ENCODE data around the gene ST7L. TPM values are rescaled to one million over a fixed set of nuclear protein-coding genes. Genes with fewer than 3 reads are reported as not detected.

ST7L gene
- total RNA-seq, 1 experiment from 2014 or later = 18.0 TPM

- TF ChIP-seq PRDM15 (CRISPR knock-in tag; IDR thresholded peaks at IDR 0.05) (no peak), ATF1 (CRISPR knock-in tag; IDR thresholded peaks at IDR 0.05) (no peak), ZNF416 (CRISPR knock-in tag; IDR thresholded peaks at IDR 0.05) (no peak), HMGA2 (CRISPR knock-in tag; IDR thresholded peaks at IDR 0.05) (no peak; the same call in 1 of the 2 replicates), AFF4 (CRISPR knock-in tag; IDR thresholded peaks at IDR 0.05; ENCODE audit: borderline replicate concordance) (no peak), IRF2 (CRISPR knock-in tag; IDR thresholded peaks at IDR 0.05; ENCODE audit: borderline replicate concordance, low read depth) (0 out of 2 replicates have a peak, but pooled peaks have one; percentile 3), GABPB1 (CRISPR knock-in tag; IDR thresholded peaks at IDR 0.05) (peak; percentile 81), ZNF671 (CRISPR knock-in tag; IDR thresholded peaks at IDR 0.05) (no peak), MAX (CRISPR knock-in tag; IDR thresholded peaks at IDR 0.05) (peak; percentile 48), KAT7 (CRISPR knock-in tag; IDR thresholded peaks at IDR 0.05; ENCODE audit: borderline replicate concordance) (0 out of 2 replicates have a peak, but pooled peaks have one; percentile 87), CDX4 (CRISPR knock-in tag; IDR thresholded peaks at IDR 0.05; ENCODE audit: borderline replicate concordance) (no peak)
These were observed 806 bp upstream of the ST7L start, which contains the start of gene CAPZA1 (continued) for GRCh38 chr1:112619518-112620376.

GRCh38 chr1:112618114-112618720 is 724 bp downstream of the ST7L start:
- ChIA-PET CTCF (interaction anchor here (1.0 to 2.3 kb wide), 6 partner anchors 56 to 227 kb away, joined by 3 to 10 read pairs (median 4); partner anchors contain the start of genes MOV10 and PPM1J), POLR2A (interaction anchor here (0.9 to 2.2 kb wide), 3 partner anchors 56 to 151 kb away, joined by 3 to 16 read pairs (median 5); partner anchors contain the start of gene MOV10)
- ATAC-seq = no peak
- no peaks in the 10 kb centered on the region for H3K27me3 Mint-ChIP-seq (ENCODE audit: low read depth)
- no peak for DNase-seq (ENCODE audit: low spot score)
- H3K9me3 Mint-ChIP-seq = no peaks in the 10 kb centered on the region
- peak overlapping the region; percentile 99 for H3K4me3 Mint-ChIP-seq
- peak overlapping the region; percentile 99 for H3K27ac Mint-ChIP-seq
- peaks cover 21% of the 10 kb centered on the region for H3K4me1 Mint-ChIP-seq
- H3K36me3 Mint-ChIP-seq = peaks cover 14% of the 10 kb centered on the region
- TF ChIP-seq MAX (CRISPR knock-in tag; IDR thresholded peaks at IDR 0.05) (no peak), TCF7 (CRISPR knock-in tag; IDR thresholded peaks at IDR 0.05; ENCODE audit: low read depth) (no peak), TEAD4 (CRISPR knock-in tag; IDR thresholded peaks at IDR 0.05) (no peak), ZNF671 (CRISPR knock-in tag; IDR thresholded peaks at IDR 0.05) (no peak), ZNF138 (CRISPR knock-in tag; conservative IDR thresholded peaks at IDR 0.05) (no peak), CREB1 (CRISPR knock-in tag; IDR thresholded peaks at IDR 0.05) (no peak), ETV6 (CRISPR knock-in tag; IDR thresholded peaks at IDR 0.05) (no peak), JUN (CRISPR knock-in tag; IDR thresholded peaks at IDR 0.05) (no peak), HMGXB4 (CRISPR knock-in tag; IDR thresholded peaks at IDR 0.05) (no peak), ZNF532 (CRISPR knock-in tag; IDR thresholded peaks at IDR 0.05; ENCODE audit: borderline replicate concordance) (no peak)

Data from WTC11 (cell line).